ENCODE data around the gene HOTAIR.

- TF ChIP-seq EZH2phosphoT487 (IDR thresholded peaks at IDR 0.05; ENCODE audit: borderline replicate concordance, low read length): no peak
- TF ChIP-seq CTCF (conservative IDR thresholded peaks at IDR 0.05; ENCODE audit: low read depth, low read length): no peak
Observed at GRCh38 chr12:53955776-53956250, 18.9 kb downstream of the HOTAIR start.

All from PC-3 (cell line).